Dedifferentiated amniotic fluid mesenchymal stem cell (primary cell): ENCODE measurements around the gene B3GNT3.
"Not testable (repeated sequence)": the region's sequence is repeated elsewhere in the genome, so short reads cannot be mapped to it uniquely, and the experiment has no call there.

Source experiments
- DNase-seq: peaks from one replicate; pipeline ENCODE4 v3.0.0-alpha.2; 2016; ENCODE audit errors: extremely low spot score

B3GNT3 gene

DNA sequence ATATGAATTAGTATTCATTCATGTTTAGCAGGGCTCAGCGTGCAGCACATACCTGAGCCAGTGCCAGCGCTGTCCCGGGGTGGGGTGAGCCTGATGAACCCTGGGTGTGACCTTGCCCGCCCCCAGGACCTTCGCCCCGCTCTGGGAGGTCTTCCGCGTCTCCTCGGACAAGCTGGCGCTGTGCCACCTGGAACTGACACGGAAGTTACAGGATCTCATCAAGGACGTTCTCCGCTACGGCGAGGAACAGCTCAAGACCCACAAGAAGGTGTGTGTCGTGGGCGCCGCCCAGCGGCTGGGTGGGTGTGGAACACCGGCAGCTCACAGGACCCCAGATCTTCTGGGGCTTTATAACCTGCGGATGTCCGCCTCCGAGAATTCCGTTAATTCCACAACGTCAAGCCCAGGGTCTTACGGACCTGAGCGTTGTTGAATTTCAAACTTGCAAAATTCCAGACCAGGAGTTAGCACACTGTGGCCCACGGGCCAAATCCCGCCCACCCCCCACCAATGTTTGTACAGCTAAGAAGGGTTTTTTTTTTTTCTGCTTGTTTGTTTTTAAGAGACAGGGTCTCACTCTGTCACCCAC lies 28.3 kb upstream of the B3GNT3 start:
- peak; percentile 45 for DNase-seq

GRCh38 chr19:17767559-17767958 lies 27.4 kb upstream of the B3GNT3 start:
- no peak for DNase-seq

GRCh38 chr19:17770613-17771012 lies 24.3 kb upstream of the B3GNT3 start:
- DNase-seq: no peak

- DNase-seq: no peak
Measured at GRCh38 chr19:17772172-17772571, 22.8 kb upstream of the B3GNT3 start.

DNA sequence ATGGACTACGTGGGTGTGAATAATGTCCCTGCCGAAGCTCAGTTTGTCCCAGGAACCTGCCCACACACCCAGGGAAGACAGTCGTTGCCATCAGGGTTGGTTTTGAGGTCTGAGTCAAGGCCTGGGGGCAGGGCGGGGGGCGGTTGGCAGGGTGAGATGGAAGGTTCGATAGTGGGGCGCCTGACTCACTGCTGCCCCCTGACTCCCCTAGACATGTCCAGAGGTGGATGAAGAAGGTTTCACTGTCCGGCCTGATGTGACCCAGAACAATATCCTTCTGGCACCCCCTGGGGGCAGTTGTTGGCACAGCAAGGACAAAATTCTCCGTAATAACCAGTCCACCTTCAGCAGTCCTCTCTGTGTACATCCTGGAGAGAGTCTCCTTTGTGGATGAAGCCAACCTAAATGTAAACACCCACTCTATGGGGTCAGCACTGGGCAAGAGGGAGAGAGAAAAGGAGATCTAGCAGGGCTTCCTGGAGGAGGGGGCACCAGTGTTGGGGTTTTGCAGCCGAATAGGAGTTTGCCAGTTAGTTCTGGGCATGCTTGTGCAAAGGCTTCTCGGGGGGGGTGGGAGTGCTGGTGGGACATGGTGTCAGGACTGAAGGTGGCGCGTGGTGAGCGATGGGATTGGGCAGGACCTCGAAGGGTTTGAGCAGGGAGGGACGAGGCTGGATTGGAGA lies 19.6 kb upstream of the B3GNT3 start:
- no peak for DNase-seq

DNA sequence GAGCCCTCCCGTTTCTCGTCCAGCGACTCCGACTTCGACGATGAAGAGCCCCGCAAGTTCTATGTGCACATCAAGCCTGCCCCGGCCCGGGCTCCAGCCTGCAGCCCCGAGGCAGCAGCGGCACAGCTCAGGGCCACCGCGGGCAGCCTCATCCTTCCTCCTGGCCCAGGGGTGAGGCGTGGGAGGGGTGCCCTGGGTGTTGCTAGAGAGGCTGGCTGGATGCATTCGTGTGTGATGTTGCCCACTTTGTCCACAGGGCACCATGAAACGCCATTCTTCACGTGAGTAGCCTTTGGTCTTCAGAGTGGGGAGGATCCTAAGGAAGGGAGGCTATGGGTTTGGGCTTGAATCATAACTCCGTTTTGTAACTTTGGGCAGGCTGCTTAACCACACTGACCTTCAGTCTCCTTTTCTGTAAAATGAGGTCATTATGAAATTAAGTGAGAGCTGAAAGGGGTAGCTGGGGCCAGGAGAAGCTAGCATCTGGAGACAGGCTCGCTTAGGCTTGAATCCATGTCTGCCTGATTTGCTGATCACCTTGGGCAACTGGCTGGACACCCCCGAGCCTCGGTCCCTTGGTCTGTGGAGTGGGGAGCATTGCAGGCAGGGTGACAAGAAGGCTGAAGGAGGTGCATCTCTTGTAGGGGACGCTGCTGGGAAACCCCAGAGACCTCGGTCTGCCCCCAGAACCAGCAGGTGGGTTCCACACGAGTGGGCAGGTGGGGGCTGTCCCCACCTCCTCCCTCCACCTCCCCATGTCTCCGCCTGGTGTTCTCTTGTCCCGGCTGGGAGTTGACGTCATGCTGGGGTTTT lies 18.7 kb upstream of the B3GNT3 start:
- no peak for DNase-seq

DNA sequence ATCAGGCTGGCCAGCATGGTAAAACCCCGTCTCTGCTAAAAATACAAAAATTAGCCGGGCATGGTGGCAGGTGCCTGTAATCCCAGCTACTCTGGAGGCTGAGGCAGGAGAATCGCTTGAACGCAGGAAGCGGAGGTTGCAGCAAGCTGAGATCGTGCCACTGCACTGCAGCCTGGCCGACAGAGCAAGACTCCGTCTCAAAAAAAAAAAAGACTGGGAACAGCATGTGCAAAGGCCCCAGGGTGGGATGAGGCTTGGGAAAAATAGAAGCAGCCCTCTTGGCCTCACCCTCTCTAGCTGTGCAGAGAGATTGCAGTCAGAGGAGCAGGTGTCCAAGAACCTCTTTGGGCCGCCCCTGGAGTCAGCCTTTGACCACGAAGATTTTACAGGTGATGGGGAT lies 17.1 kb upstream of the B3GNT3 start:
- DNase-seq: not testable (repeated sequence)

- DNase-seq: no peak
Measured at GRCh38 chr19:17778251-17778967, 16.5 kb upstream of the B3GNT3 start.

- DNase-seq: no peak
Measured at GRCh38 chr19:17778968-17779929, 15.7 kb upstream of the B3GNT3 start.

DNA sequence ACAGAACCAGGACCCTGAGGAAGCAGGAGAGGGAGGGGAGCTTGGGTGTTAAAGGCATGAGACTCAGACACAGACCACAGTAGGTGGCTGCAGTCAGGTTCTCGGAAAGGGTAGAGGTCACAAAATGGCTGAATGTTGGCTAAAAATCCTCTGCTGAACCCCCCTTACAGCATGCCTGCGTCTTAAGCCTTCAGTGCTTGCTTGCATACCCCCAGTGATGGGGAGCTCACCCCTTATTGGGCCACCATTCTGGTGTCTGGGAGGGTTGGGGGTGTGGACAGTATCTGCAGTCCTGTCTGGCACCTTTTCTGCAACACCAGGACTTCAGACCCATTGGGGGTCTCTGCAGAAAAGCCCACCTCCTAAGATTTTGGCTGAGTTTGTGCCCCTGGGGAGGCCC lies 14.2 kb upstream of the B3GNT3 start:
- no peak for DNase-seq

GRCh38 chr19:17783721-17784120 lies 11.2 kb upstream of the B3GNT3 start:
- DNase-seq: not testable (repeated sequence)

GRCh38 chr19:17784201-17785008 lies 10.5 kb upstream of the B3GNT3 start:
- peak; percentile 50 for DNase-seq

GRCh38 chr19:17787274-17787913 lies 7.5 kb upstream of the B3GNT3 start:
- no peak for DNase-seq

DNA sequence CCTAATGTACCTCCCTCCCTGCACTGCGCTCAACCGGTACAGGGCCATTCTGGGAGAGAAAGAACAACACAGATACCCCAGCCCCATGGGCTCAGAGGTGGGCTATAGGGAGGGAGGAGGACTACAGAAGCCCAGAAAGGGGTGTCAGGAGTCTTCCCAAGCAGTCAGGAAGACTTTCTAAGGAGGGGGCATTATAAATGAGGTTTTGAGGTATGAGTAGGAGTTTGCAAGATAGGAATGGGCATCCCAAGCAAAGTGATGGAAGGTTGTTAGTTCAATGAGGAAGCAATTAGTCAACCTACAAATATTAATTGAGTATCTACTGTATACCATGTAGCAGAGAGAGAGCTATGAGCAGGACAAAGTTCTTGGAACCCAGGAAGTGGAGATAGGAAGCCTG lies 6.3 kb upstream of the B3GNT3 start:
- DNase-seq: no peak

- DNase-seq: no peak
Measured at GRCh38 chr19:17790059-17790780, 4.7 kb upstream of the B3GNT3 start.

DNA sequence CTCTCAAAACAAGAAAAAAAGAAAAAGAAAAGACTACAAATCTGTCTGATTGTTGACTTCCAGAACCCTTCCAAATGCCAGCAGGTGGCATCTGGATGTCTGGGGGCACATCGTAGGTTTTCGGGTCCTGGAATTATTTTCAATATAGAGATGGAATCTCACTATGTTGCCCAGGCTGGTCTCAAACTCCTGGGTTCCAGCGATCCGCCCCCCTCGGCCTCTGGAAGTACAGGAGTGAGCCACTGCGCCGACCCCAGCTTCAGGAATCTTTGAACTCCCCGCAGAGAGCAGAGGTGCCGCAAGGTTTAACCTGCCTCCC lies 567 bp upstream of the B3GNT3 start:
- peak; percentile 8 for DNase-seq

GRCh38 chr19:17795495-17795856 lies 538 bp downstream of the B3GNT3 start:
- peak; percentile 9 for DNase-seq

DNA sequence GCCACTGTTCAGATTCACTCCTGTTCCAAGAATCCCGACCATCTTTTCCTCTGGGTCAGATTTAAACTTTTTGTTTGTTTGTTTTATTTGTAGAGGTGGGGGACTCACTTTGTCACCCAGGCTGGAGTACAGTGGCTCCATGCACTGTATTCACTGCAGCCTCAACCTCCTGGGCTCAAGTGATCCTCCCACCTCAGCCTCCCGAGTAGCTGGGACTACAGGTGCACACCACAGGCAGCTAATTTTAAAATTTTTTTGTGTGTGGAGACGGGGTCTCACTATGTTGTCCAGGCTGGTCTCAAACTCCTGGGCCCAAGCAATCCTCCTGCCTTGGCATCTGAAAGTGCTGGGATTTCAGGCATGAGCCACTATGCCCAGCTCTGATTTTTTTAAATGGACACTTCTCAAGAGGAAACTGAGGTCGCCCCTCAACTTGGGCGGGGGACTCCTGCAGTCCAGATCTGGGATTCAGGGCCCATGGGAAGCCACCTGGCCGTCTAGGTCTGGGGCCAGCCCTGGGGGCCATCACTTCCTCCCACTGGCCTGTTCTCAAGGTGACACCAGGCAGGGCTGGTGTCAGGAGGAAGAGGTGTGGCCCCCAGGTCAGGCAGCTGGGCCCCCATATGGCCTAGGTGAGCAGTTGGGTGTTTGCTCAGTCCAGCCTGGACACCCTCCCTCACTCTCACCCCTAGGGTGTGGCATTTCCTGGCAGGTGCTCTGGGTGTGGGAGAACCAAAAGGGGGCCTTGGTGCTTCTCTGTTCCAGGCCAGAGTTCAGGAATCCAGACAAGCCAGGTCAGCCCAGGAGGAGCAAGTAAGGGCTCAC lies 1.3 kb downstream of the B3GNT3 start:
- peak; percentile 3 for DNase-seq
